Neural cell (in vitro differentiated cells): Measurements from ENCODE around the gene HUWE1.

Source experiments
- EP300 ChIP-seq: fragments of 450-650 bp; conservative IDR thresholded peaks from 2 replicates; pipeline ENCODE4 v1.6.1; 2014; ENCODE audit warnings: antibody characterized with exemption, mild to moderate bottlenecking, moderate library complexity; ENCODE audit not compliant: poor library complexity, severe bottlenecking
- POLR2AphosphoS5 ChIP-seq: IDR thresholded peaks from 2 replicates; pipeline ENCODE4 v1.6.1; 2012
- SMC3 ChIP-seq: fragments of 450-650 bp; conservative IDR thresholded peaks from 2 replicates; pipeline ENCODE4 v1.6.1; 2014; ENCODE audit warnings: antibody characterized with exemption, mild to moderate bottlenecking, moderate library complexity; ENCODE audit not compliant: poor library complexity
- TF ChIP-seq, protein P1 (sequence below): fragments of 450-650 bp; IDR thresholded peaks from 2 replicates; pipeline ENCODE4 v1.5.1; 2014; ENCODE audit warnings: antibody characterized with exemption, mild to moderate bottlenecking, moderate library complexity; ENCODE audit not compliant: poor library complexity, severe bottlenecking

DNA sequence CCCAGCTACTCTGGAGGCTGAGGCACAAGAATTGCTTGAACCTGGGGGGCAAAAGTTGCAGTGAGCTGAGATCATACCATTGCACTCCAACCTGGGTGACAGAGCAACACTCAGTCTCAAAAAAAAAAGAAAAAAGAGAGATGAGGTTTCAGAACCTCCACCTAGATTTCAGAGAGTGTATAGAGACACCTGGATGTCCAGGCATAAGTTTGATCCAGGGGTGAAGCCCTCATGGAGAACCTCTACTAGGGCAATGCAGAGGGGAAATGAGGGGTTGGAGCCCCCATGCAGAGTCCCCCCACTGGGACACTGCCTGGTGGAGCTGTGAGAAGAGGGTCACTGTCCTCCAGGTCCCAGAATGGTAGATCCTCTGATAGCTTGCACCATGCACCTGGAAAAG is 159.5 kb downstream of the HUWE1 start:
- TF ChIP-seq, protein P1, sequence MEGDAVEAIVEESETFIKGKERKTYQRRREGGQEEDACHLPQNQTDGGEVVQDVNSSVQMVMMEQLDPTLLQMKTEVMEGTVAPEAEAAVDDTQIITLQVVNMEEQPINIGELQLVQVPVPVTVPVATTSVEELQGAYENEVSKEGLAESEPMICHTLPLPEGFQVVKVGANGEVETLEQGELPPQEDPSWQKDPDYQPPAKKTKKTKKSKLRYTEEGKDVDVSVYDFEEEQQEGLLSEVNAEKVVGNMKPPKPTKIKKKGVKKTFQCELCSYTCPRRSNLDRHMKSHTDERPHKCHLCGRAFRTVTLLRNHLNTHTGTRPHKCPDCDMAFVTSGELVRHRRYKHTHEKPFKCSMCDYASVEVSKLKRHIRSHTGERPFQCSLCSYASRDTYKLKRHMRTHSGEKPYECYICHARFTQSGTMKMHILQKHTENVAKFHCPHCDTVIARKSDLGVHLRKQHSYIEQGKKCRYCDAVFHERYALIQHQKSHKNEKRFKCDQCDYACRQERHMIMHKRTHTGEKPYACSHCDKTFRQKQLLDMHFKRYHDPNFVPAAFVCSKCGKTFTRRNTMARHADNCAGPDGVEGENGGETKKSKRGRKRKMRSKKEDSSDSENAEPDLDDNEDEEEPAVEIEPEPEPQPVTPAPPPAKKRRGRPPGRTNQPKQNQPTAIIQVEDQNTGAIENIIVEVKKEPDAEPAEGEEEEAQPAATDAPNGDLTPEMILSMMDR, result no peak
- no peak for TF ChIP-seq SMC3
- no peak for TF ChIP-seq EP300
- TF ChIP-seq POLR2AphosphoS5, result no peak
